ENCODE results near the gene CDC25C.
A peak's percentile ranks its signal among the peaks of the same experiment; 100 is the strongest.

The CDC25C gene
- total RNA-seq, result 0.10 to 0.39 reads per million in 2 donors

DNA sequence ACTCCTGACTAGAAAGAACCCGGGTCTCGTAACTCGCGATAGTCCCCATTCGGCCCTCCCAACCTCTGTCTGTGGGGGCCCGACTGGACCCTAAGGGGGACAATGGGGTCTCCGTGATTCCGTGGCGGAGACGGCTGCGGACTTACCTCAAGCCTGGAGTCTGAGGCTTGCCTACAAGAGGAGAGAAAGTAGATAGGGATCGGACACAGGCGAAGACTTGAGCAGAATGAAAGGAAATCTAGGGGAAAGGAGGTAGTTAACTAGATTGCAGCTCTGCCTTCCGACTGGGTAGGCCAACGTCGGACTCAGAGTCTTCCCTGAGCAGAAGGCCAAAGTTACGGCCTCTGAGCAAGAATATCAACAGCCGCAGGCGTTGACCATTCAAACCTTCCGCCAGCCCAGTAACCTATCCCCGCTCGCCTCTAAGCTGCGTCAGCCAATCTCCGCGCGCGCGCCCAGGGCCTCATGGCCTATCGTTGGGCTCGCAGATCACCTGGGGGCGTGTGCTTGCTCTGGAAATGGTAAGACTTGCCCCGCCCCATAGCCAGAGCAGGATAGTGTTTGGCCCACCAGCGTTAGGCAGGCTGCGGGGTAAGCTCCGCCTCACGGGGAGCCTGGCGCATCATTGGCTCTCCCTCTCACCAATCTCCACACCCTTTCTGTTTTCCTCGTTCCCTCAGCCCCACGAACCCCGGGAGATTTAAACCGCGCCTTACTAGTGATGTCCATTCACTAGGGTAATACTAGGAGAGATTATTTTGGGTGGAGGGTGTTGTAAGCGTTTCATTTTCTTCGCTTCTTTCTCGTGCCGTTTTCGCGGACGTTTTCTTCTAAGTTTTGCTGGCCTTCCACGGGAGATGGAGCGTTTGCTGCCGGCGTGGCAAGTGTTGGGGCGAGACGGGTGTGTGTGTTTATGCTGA is at the start of gene CDC25C:
Gene CDC25C (minus strand): TSS at position 356 of the 920 bp plus-strand sequence. CDS start 624 bp downstream, outside the sequence.
- DNase-seq, result peak; percentile 83

- no peak for DNase-seq
Measured at GRCh38 chr5:138372653-138373052, 41.0 kb upstream of the CDC25C start.

GRCh38 chr5:138372225-138372624 is 40.6 kb upstream of the CDC25C start:
- DNase-seq, result no peak

DNA sequence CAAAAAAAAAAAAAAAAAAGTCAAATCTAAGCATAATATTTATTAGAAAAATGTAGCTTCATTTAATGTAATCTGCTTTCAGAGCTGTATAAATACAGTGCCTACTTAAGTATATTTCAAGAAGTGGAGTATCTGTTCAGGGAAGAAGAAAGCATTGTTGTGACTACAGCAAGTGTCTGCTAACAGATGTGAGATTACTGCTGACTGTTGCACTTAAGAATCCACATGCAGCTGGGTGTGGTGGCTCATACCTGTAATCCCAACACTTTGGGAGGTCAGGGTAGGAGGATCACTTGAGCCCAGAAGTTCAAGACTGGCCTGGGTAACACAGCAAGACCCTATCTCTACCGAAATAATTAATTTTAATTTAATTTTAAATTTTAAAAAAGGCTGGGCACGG is 39.9 kb upstream of the CDC25C start:
- DNase-seq, result no peak

DNA sequence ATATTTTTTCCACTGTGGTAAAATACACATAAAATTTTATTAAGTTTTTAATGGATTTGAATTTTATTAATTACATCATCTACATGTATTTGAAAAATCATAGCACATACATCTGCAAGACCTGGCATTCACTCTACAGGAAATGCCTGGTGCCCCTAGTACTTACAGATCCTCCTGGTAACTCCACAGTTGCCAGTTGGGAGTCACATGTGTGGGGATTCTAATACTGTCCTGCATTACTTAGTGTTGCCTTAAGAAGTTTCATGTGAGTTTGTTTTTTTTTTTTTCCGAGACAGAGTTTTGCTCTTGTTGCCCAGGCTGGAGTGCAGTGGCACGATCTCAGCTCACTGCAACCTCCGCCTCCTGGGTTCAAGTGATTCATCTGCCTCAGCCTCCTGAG is 38.9 kb upstream of the CDC25C start:
- DNase-seq, result no peak

DNA sequence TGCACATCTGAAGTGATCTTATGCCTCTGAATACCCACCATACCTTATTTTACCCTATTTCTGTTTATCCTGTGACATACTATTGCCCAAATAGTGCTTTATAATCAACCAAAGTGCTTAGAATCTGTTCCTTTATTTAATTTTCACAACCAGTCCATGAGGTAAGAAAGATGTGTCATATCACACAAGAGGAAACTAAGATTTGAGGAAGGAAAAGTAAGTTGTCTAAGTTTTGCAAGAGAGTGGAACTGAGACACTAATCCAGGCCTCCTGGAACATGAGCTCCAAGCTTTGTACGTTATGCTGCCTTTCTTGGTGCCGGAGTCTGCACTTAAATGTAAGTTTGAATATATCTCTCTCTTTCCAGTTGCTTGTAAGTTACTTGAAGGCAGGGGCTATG is 38.1 kb upstream of the CDC25C start:
- DNase-seq, result no peak

GRCh38 chr5:138369261-138369660 is 37.7 kb upstream of the CDC25C start:
- DNase-seq, result no peak

DNA sequence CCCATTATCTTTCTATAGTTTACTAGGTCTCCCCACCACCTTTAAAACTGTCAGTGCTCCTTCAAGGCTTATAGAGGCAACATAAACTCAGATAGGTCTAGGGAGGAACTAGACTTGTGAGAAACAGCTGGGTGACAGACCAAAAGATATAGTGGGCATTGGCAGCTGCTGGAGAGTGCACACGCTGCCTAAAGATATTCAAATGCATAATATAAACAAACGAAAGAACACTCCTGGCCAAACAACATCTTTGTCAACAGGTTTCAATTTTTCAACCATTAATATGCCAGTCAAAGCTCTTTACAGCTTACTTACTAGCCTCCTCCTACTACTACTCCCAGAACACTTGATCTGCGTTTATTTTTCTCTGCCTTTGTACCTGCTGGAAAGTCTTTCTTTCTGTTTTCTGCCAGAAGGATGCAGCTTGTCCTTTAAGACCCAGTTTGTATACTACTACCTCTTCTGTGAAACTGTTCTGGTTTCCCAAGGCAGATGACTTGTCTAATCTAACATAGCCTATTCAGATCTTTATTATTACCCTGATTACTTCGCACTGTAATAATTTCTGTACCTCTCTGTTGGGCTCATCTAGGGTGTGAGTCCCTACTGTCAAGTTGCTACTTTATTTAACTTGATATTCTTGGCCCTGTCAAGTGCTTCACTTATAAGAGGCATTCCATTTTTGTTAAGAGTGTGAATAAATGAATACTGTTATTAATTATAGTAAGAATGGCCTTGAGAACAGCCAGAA is 35.2 kb upstream of the CDC25C start:
- DNase-seq, result no peak

DNA sequence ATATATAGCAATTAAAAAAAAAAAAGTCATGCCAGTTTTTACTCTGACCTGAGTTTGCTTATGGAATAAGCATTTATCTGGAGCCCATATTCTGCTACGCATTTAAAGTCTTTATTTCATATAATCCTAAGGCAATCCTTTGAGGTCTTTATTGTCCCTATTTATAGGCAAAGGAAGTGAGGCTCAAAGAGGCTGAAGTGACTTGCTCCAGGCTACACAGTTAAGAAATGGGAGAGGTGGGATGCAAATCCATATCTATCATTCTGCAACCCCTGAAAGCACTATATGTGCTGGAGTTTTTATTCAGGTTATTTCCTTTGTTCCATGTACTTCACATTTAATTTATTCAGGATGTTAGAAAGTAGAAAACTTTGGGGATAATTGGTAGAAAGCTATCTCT is 33.0 kb upstream of the CDC25C start:
- DNase-seq, result no peak

GRCh38 chr5:138360941-138361452 is 29.4 kb upstream of the CDC25C start:
- no peak for DNase-seq

DNA sequence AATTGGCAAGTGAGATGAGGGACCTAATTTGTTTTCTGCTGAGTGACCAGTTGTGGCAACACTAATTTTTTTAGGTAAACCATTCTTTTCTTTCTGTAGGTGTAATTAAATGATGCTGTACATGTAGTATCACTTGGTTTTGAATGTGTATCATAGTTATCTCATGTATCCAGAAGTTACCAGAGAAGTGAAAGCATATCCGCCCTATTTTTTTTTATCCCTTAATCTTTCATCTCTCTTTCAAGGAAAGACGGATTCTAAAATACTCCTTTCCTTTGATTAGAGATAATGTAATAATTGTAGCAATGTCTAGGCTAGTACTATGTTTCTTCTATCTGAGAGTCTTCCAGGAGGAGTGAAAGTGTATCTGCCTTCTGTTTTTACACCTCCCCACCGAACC is 28.0 kb upstream of the CDC25C start:
- no peak for DNase-seq

GRCh38 chr5:138354926-138355378 is 23.3 kb upstream of the CDC25C start:
- no peak for DNase-seq

GRCh38 chr5:138354387-138354786 is 22.8 kb upstream of the CDC25C start:
- DNase-seq, result no peak

DNA sequence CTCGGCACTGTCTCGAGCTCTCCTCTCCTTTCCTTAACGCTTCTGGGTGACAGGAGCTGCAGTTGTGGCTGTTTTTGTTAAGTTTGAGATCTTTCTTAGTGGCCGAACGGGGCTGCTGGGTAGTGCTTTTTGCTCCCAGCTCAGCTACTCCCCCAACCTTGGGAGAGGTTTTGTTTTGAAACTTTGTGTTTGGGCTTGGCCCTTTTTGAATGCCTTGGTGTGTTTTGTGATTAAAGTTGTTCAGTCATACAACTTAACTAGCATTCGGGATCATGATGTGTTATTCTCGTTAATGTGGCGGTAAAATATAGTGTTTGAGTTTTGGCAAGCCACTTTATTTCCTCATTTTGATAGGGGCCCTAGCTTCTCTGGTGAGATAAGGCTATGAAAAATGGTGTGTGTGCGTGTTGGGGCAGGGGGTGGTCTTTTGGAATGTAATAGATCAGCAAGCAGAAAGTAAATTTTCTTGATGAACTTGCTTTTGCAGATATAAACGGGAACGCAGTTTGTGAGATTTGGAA is 22.0 kb upstream of the CDC25C start:
- no peak for DNase-seq

GRCh38 chr5:138352722-138353559 is 21.3 kb upstream of the CDC25C start:
- peak; percentile 64 for DNase-seq

DNA sequence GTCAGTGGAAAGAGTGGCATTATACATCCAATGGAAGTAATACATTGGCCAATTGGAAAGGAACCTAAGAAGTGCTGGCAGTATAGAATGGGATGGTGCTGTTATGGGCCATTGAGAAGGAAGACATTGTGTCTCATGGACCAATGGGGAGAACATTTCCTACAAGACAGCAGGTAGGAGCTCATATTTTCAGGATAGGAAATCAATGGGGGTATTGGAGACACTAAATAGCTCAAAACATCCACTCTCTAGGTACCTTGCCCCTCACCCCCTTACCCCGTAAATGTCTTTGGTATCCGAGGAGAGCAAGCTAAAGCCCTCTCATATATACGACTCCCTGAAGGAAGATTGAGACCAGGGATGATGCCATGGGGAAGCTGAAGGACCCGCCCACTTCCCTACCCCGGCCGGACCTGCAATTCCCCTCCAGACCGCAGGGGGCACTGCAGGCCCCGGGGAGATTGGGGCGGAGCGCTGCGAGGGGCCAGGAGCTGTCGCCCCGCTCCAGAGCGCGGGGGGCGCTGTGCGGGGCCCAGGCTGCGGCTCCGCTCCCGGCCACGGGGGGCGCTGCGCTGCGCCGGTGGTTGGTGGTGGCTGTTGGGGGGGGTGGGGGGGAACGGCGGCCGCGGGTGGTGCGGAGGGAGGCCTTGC is 20.6 kb upstream of the CDC25C start, which contains the start of gene KDM3B:
Gene KDM3B (plus strand): TSS at position 615 of the 651 bp plus-strand sequence. CDS start 111 bp downstream, outside the sequence.
- DNase-seq, result peak; percentile 88

- no peak for DNase-seq
Measured at GRCh38 chr5:138351517-138351916, 19.9 kb upstream of the CDC25C start.

DNA sequence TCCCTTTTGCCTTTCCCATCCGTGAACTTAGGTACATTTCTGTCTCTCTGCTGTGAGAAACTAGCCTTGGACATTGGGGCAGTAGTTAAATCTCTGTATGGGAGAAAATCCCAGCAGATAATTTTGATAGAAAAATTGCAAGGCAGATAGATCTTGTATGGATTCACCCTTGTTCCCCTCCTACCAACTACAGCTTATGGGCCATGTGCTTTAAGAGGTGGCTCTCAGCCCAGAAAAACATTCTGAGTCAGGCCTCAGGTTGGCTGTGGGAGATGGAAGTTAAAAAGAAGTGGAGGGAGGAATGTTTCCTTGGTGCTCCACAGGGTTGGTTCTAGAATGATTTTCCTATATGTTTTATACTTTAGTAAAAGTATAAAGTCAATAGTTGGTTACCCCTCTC is 19.5 kb upstream of the CDC25C start:
- no peak for DNase-seq

DNA sequence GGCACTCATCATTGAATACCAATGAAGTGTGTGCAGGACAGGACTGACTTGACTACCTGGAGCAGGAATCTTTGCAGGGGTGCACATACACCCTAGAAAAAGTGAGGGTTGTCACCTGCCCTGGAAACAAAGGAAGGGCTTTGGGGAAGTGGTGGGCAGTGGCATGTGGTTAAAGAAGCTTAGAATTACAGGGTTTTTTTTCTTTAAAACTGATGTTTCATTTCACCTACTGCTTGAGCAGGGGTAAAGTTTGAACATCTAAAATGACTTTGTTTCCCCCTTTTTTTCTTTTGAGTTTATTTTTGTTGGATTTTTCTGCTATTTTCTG is 18.9 kb upstream of the CDC25C start:
- DNase-seq, result no peak

GRCh38 chr5:138349852-138350562 is 18.4 kb upstream of the CDC25C start:
- DNase-seq, result no peak

DNA sequence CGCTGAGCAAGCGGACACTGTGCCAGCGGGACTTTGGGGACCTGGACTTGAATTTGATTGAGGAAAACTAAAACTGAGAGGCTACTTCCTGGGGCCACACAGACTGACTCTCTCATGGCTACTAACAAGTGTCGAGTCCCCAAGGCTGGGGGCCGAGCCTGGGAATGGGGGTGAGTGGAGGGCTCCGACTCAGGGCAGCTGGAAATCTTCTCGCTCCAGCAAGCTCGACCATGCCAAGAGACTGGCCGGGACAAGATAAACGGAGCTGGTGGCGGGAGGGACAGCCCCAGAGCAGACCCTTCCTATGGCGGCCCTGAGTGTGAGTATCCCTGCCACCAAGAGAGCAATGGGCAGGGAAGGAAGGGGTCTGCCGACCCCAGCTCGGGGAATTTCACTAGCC is 15.3 kb upstream of the CDC25C start:
- DNase-seq, result no peak
